ENCODE measurements around the gene SEMA6B.
A peak's percentile ranks its signal among the peaks of the same experiment; 100 is the strongest.
"Not testable (repeated sequence)": the region's sequence is repeated elsewhere in the genome, so short reads cannot be mapped to it uniquely, and the experiment has no call there.

Gene SEMA6B

GRCh38 chr19:4543842-4544647 lies 15.4 kb downstream of the SEMA6B start:
- no peak for DNase-seq

GRCh38 chr19:4542896-4543841 lies 16.3 kb downstream of the SEMA6B start:
- DNase-seq, result no peak

DNA sequence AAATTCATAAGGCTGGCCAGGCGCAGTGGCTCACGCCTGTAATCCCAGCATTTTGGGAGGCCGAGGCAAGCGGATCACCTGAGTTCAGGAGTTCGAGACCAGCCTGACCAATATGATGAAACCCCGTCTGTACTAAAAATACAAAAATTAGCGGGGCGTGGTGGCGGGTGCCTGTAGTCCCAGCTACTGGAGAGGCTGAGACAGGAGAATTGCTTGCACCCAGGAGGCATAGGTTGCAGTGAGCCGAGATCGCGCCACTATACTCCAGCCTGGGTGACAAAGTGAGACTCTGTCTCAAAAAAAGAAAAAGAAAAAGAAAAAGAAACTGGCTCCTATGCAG lies 17.7 kb downstream of the SEMA6B start:
- DNase-seq, result not testable (repeated sequence)

GRCh38 chr19:4541114-4541805 lies 18.2 kb downstream of the SEMA6B start:
- DNase-seq, result no peak

DNA sequence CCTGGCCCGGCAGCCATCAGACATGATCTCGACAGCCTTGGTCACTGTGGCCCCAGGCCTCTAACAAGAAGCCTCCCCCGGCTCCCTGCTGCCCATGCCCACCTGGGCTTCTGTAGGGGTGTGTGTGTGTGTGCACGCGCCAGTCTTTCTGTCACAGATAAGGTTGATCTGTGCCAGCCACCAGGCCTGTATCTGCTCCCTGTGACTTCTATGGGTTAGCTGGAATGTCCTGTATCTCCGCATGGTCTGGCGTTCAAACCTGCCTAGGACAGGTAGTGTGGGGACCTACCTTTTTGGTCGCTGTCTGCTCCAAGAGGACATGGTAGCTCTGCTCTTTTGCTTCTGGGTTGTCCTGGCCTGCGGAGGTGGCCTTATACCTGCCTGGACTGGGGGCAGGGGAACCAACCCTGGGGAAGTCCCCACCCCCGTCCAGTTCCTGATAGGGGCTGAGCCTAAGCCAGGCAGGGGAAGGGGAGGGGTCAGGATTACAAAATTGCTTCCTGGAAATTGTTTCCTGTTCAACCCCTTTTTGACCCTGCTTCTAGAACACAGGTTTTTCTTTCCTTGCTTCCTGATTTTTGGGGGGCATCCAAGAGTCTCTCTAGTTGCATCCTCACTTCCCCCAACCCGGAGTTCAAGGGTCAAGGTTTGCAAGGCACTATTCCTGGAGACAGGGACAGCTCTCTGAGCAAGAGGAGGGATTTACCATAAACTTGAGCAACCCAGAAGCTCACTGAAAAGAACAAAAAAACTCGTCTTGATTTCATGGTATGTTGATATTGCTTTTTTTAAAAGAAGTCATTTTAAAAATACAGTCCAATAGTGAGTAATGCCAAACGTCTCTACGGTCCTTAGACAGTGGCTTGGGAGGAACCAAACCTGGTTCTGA lies 19.5 kb downstream of the SEMA6B start, which contains the start of gene LRG1:
Gene LRG1 (minus strand): TSS at position 344 of the 889 bp plus-strand sequence. CDS start 23 bp downstream, at position 321.
- peak; percentile 38 for DNase-seq

DNA sequence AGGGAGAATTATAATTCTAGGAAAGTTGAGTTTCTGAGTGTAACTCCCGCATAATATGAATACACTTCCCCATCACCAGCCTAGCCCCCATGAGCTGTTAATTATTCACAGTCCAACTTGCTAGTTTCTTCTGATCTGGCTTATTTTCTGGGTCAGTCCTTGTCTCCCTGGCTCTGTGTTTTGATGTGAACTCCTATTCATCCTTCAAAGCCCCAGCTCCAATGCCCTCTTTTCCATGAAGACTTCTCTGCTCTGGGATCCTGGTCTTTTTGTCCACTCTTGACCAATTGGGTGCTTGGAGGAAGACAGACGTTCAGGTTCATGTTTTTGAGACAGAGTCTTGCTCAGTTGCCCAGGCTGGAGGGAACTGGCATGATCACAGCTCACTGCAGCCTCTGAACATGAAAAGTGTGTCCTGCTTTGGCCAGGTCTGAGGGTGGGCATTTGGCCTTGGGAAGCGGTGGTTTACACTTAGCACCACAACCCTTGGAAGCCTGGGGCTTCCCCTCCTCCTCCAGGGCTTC lies 20.3 kb downstream of the SEMA6B start:
- no peak for DNase-seq

DNA sequence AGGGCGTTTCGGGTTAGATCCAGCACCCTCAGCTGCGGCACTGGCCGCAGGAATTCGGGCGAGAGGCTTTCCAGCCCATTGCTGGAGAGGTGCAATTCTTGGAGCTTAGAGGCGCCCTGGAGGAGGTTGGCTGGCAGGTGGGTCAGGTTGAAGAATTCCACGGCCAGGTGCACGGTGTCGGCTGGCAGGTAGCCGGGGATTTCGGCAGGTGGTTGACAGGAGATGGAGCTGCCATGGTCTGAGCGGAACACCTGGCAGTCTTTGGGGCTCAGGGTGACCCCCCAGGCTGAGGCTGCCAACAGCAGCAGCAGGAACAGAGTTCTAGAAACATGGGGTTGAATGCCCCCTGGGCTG lies 20.9 kb downstream of the SEMA6B start:
- no peak for DNase-seq

- no peak for DNase-seq
Measured at GRCh38 chr19:4537953-4538600, 21.4 kb downstream of the SEMA6B start.

- no peak for DNase-seq
Measured at GRCh38 chr19:4536798-4537197, 22.7 kb downstream of the SEMA6B start.

- peak; percentile 56 for DNase-seq
Measured at GRCh38 chr19:4534836-4535658, 24.4 kb downstream of the SEMA6B start, which contains the start of gene PLIN5. PLIN5 (minus strand) TSS chr19:4535224; CDS start chr19:4534074, 1,150 bp downstream.

- DNase-seq, result no peak
Measured at GRCh38 chr19:4533835-4534424, 25.6 kb downstream of the SEMA6B start.

- DNase-seq, result no peak
Measured at GRCh38 chr19:4533334-4533733, 26.1 kb downstream of the SEMA6B start.

- DNase-seq, result no peak
Measured at GRCh38 chr19:4531562-4532165, 27.8 kb downstream of the SEMA6B start.

DNA sequence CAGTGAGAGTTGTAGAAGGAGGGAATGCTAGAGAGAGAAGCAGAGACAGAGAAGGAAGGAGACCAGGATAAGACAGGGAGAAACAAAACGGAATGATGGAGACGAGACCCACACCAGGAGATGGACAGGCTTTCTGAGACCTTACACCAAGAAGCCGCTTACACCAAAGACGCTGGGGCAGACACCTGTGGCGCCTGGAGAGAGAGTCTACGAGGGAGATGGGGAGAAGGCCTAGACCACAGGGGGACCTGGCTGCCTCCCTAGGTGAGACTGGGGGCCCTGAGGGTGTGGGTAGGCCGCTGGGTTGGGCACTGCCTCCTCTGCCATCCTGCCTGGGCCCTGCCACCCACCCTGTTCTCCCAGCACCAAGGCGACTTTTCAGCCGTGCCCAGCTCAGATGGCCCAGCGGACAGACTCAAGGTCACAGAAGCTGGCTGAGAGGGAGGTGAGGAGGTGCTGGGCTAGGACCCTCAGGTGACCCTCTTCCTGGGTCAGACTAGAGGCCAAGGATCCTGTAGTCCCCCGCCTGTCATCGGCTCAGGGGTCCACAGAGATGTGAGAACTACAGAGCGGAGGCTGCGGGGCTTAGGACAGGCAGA lies 29.5 kb downstream of the SEMA6B start:
- no peak for DNase-seq

DNA sequence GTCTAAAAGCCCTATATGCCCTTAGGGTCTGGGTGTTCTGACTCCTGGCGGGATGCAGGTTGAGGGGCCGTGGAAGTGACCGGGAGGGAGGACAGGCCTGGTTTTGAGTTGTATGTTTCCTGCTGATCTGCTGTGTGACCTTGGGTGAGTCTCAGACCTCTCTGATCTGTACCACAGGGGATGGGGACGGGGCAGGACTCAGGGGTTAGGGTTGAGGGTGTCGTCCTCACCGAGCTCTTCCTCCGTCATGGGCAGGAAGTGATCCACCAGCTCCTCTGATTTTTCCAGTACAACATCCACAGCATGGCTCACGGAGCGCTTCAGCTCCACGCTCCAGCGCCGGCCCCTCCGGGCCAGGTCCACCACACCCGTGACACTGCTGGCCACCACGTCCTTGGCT lies 30.6 kb downstream of the SEMA6B start:
- DNase-seq, result no peak

DNA sequence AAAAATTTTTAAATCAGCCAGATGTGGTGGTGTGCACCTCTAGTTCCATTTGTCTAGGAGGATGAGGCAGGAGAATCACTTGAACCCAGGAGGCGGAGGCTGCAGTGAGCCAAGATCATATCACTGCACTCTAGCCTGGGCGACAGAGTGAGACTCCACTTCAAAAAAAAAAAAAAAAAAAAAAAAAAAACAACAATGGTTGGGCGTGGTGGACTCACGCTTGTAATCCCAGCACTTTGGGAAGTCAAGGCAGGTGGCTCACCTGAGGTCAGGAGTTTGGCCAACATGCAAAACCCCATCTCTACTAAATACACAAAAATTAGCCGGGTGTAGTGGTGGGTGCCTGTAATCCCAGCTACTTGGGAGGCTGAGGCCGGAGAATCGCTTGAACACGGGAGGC lies 32.1 kb downstream of the SEMA6B start:
- not testable (repeated sequence) for DNase-seq

DNA sequence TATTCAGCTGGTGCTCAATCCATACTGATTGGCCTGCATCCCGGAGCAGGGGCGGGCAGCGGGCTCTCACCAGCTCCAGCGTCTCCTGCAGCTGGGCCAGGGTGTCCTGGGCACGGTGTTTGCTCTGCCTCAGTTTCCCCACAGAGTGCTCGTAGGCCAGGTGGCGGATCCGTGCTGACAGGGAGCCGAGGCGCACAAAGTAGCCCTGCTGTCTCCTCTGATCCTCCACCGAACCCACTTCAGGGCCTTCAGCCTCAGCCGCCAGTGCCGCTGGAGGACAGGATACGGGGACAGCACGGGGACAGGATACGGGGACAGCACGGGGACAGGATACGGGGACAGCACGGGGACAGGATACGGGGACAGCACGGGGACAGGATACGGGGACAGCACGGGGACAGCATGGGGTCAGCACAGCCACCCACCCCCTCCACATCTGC lies 33.9 kb downstream of the SEMA6B start:
- DNase-seq, result no peak

DNA sequence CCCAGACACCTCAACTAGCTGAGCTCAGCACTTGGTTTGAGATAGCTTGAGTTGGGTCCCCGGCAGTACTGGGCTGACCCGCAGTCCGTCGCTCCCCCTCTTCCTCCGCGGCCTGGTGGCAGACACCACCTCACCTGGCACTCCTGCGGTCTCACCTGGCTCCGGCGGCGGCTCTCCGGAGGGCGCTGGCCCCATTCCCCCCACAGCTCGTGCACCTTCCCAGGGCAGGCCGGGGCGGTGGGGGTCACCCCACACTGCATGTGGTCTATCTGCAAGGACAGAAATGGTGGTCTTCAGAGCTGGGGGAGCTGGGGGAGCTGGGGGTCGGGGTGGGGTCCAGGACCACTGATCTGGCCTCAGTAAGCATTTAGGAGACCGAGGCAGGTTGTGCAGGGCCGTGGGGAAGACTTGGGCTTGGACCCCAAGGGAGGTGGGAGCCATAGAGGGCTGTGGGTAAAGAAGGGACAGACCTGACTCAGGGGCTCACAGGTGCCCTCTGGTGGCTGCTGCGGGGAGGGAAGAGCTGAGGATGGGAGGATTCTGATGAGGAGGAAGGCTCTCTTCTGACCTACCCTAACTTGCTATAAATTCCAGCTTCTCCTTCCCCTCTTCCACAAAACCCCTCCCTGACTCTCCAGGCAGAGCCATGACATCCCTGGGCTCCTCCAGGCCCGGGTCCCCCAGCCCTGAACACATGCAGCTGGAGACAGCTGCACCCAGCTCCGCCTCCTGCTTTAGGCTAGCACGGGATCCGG lies 34.5 kb downstream of the SEMA6B start:
- peak; percentile 62 for DNase-seq

Data from CD4-positive, alpha-beta T cell treated with Interleukin-10 for 1 hour (primary cell).